ENCODE results near the gene IP6K2. TPM values are rescaled to one million over a fixed set of nuclear protein-coding genes. Genes with fewer than 3 reads are reported as not detected.
"Not testable (repeated sequence)": the region's sequence is repeated elsewhere in the genome, so short reads cannot be mapped to it uniquely, and the experiment has no call there.

IP6K2 gene
- total and polyA plus RNA-seq, 2 of the 8 experiments (the other 6 are each of a cell fraction or from before 2014, with no cell fraction given): 95.8 to 144 TPM

DNA sequence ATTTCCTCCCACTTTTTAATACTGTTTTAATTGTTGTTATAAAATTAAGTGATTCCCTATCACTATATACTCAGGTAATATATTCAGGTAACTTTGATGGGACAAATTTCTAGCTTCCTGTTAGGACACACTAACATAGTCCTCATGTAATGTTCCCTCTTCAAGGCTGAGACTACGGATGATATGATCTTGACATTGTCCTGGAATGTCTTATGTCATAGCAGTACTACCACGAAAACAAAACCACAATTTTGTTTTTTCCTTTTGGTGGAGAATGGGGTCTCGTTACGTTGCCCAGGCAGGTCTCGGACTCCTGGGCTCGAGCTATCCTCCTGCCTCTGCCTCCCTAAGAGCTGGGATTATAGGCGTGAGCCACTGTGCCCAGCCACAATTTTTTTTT is 26.8 kb upstream of the IP6K2 start (continued):
- TF ChIP-seq RAD21 (IDR thresholded peaks at IDR 0.05 in 1 of 2, conservative IDR thresholded peaks at IDR 0.05 in 1 of 2; ENCODE audit: low read depth in 2 of 2, low read length in 2 of 2) (no peak), TAF1 (IDR thresholded peaks at IDR 0.05; ENCODE audit: low read depth, low read length) (no peak), JUN (IDR thresholded peaks at IDR 0.05; ENCODE audit: low read depth, low read length) (no peak), SAP30 (IDR thresholded peaks at IDR 0.05; ENCODE audit: insufficient read depth, insufficient replicate concordance, low read length) (no peak)

- H3K4me2 ChIP-seq (ENCODE audit: insufficient read depth in 1 of 2, low read depth in 2 of 2, low read length in 2 of 2); H3K56ac ChIP-seq (replicated peaks; ENCODE audit: insufficient read length, low read depth, low read length); H3K36me3 ChIP-seq (ENCODE audit: control insufficient read depth in 2 of 4, insufficient read depth in 4 of 4, low read length in 3 of 4); H3K23me2 ChIP-seq (ENCODE audit: low read depth, low read length); H3K79me2 ChIP-seq (ENCODE audit: control insufficient read depth in 1 of 2, insufficient read depth in 2 of 2, low read length in 2 of 2); DNase-seq (ENCODE audit: low read depth in 1 of 2, low spot score in 2 of 2); H2AFZ ChIP-seq (ENCODE audit: low read length); H2BK20ac ChIP-seq (ENCODE audit: low read length); H3K27me3 ChIP-seq (replicated peaks in 1 of 4; ENCODE audit: control insufficient read depth in 3 of 4, extremely low read depth in 1 of 4, insufficient read depth in 3 of 4, low read length in 3 of 4); H2BK12ac ChIP-seq (ENCODE audit: low read depth, low read length); H3K14ac ChIP-seq (ENCODE audit: insufficient read length); H2AK5ac ChIP-seq (ENCODE audit: low read depth, low read length); H3K9ac ChIP-seq (replicated peaks in 1 of 4; ENCODE audit: extremely low read depth in 1 of 4, low read depth in 3 of 4, low read length in 3 of 4); H3K4ac ChIP-seq (replicated peaks; ENCODE audit: insufficient read length, low read depth, low read length); H2BK120ac ChIP-seq (replicated peaks; ENCODE audit: low read depth, low read length); H3K4me3 ChIP-seq (ENCODE audit: extremely low read depth in 1 of 4, insufficient read depth in 2 of 4, low read depth in 3 of 4, low read length in 4 of 4); H3K27ac ChIP-seq (ENCODE audit: low read depth, low read length); H3K18ac ChIP-seq (ENCODE audit: extremely low read depth, low read length); H3K4me1 ChIP-seq (replicated peaks in 1 of 4; ENCODE audit: control insufficient read depth in 3 of 4, insufficient read depth in 4 of 4, low read length in 3 of 4); H2BK5ac ChIP-seq (ENCODE audit: low read depth, low read length); H4K20me1 ChIP-seq (replicated peaks in 1 of 2; ENCODE audit: control insufficient read depth in 1 of 2, insufficient read depth in 2 of 2, low read length in 2 of 2); H3K79me1 ChIP-seq (ENCODE audit: low read depth, low read length); H4K8ac ChIP-seq (ENCODE audit: extremely low read depth, insufficient read depth, low read length); H2BK15ac ChIP-seq (ENCODE audit: low read length); H4K5ac ChIP-seq (ENCODE audit: insufficient read length, low read depth, low read length); H3K23ac ChIP-seq (ENCODE audit: insufficient read length); H4K91ac ChIP-seq (replicated peaks; ENCODE audit: insufficient read length, low read length); FAIRE-seq; H3K9me3 ChIP-seq (ENCODE audit: insufficient read depth in 2 of 2, low read depth in 1 of 2, low read length in 1 of 2): not testable (repeated sequence)
- WGBS, 2 experiments (ENCODE audit: extremely low coverage in 1 of 2, insufficient coverage in 1 of 2, insufficient read length in 1 of 2, insufficient replicate concordance in 2 of 2, low coverage in 1 of 2, low lambda C conversion rate in 2 of 2, missing lambda C conversion rate in 1 of 2): 94% methylated on average over 10 of the region's 10 CpGs; no CpG with 5 or more reads in 1 of the 2 experiments
- ChIA-PET POLR2A (ENCODE audit: partially characterized antibody) (interaction anchor here (1.5 to 3.6 kb wide), 2 partner anchors 25 to 26 kb away, joined by 5 to 26 read pairs; partner anchors contain the start of gene IP6K2), CTCF (ENCODE audit: partially characterized antibody) (interaction anchor here (0.6 to 6.1 kb wide), 18 partner anchors 10 to 246 kb away, joined by 3 to 53 read pairs (median 4); partner anchors contain the start of gene SLC25A20)
These were observed 24.2 kb upstream of the IP6K2 start for GRCh38 chr3:48741226-48741625.
